ENCODE results near the gene CTXND2.
A peak's percentile ranks its signal among the peaks of the same experiment; 100 is the strongest.
"Not testable (repeated sequence)": the region's sequence is repeated elsewhere in the genome, so short reads cannot be mapped to it uniquely, and the experiment has no call there.

Gene CTXND2

DNA sequence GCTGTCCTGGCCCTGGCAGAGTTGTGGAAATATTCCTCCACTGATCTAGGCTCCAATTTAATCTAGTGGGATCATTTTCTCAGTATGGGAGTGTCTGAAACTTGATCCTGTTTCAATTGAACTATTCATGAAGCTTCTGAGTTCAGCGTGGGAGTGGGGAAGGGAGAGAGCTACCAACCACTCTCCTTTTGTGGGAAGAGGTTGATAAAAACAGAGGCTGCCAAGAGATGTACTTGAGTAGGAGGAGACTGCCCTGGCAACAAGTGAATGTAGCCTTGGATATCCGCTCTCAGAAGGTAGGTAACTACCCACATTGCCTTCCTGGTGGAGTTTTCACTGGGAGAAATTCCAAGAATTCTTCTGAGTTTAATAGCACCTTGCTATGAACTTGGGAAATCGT lies at the start of gene CTXND2:
Gene CTXND2 (plus strand): TSS at position 119 of the 400 bp plus-strand sequence. CDS start 25,179 bp downstream, outside the sequence.
- H3K4me3 ChIP-seq (ENCODE audit: low read length), result no peak within 1 kb of the TSS
- TF ChIP-seq ZNF274 (IDR thresholded peaks at IDR 0.05; ENCODE audit: low read depth, low read length), result no peak

GRCh38 chr1:150840850-150841249 lies 46.1 kb upstream of the CTXND2 start:
- not testable (repeated sequence) for H3K4me3 ChIP-seq (ENCODE audit: low read length)

- TF ChIP-seq ZNF274 (IDR thresholded peaks at IDR 0.05; ENCODE audit: low read depth, low read length), result no peak
- no peak overlapping the region for H3K4me3 ChIP-seq (ENCODE audit: low read length)
Observed at GRCh38 chr1:150841626-150842025, 45.3 kb upstream of the CTXND2 start.

DNA sequence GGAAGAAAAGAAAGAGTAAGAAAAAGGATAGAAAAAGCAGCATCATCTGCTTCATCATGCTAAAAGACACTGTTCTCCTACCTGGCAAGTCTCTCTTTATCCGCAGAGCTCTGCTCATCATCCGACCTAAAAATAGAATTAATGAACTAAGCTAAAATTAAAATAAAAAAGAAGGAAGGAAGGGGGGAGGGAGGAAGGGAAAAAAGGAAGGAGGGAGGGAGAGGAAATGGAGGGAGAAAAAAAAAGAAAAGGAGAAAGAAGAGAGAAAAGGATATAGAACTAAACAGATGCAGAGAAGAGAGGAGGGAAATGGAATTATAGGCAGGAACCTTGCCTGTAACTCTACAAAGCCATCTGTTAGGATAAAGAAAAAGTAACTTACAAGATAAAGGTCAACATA lies 44.6 kb upstream of the CTXND2 start:
- TF ChIP-seq ZNF274 (IDR thresholded peaks at IDR 0.05; ENCODE audit: low read depth, low read length), result no peak
- H3K4me3 ChIP-seq (ENCODE audit: low read length), result no peak overlapping the region

DNA sequence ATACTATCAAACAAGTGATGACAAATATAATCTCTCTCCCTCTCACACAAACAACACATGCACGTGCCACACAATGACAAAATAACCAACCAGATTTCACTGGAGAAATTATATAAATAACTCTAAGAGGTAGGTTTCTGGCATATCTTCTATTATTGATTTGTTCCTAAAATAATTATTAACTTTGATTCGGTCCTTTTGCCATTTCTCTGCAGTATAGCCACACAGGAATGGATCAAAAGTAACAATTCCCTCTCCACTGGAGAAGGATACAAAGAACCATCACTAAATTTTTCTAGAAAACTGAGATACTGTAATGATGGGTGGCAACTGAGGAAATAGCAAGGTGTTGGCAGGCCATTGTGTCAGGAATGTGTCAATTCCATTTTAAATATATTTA lies 44.0 kb upstream of the CTXND2 start:
- TF ChIP-seq ZNF274 (IDR thresholded peaks at IDR 0.05; ENCODE audit: low read depth, low read length), result no peak
- H3K4me3 ChIP-seq (ENCODE audit: low read length), result no peak overlapping the region

GRCh38 chr1:150843474-150843873 lies 43.5 kb upstream of the CTXND2 start:
- H3K4me3 ChIP-seq (ENCODE audit: low read length), result no peak overlapping the region
- TF ChIP-seq ZNF274 (IDR thresholded peaks at IDR 0.05; ENCODE audit: low read depth, low read length), result no peak

GRCh38 chr1:150846473-150847146 lies 40.3 kb upstream of the CTXND2 start:
- no peak overlapping the region for H3K4me3 ChIP-seq (ENCODE audit: low read length)
- TF ChIP-seq ZNF274 (IDR thresholded peaks at IDR 0.05; ENCODE audit: low read depth, low read length), result no peak

- not testable (repeated sequence) for H3K4me3 ChIP-seq (ENCODE audit: low read length)
Observed at GRCh38 chr1:150850801-150851362, 36.1 kb upstream of the CTXND2 start.

DNA sequence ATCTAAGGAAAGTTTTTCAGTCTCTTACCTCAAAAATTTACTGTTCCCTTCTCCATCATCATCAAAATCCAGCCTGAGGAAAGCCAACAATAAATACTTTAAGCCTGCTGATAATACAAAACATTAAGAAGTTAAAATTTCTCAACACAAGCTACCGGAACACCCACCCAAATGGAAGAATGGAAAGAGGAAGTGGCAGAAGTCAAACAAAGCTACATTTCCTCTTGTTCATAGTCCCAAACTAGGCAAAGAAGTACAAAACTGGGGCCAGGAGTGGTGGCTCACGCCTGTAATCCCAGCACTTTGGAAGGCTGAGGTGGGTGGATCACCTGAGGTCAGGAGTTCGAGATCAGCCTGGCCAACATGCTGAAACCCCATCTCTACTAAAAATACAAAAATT lies 34.2 kb upstream of the CTXND2 start:
- not testable (repeated sequence) for H3K4me3 ChIP-seq (ENCODE audit: low read length)

DNA sequence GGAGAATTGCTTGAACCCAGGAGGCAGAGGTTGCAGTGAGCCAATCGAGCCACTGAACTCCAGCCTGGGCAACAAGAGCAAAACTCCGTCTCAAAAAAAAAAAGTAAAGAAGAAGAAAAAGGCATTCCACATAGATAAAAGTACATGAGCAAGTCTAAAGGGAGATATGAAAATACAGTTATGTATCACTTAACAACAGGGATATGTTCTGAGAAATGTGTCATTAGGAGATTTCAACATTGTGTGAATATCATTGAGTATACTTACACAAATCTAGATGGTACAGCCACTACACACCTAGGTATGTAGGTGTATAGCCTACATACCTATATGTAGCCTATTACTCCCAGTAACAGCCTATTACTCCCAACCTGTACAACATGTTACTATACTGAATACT lies 23.2 kb upstream of the CTXND2 start:
- H3K4me3 ChIP-seq (ENCODE audit: low read length), result no peak overlapping the region
- no peak for TF ChIP-seq ZNF274 (IDR thresholded peaks at IDR 0.05; ENCODE audit: low read depth, low read length)

GRCh38 chr1:150864200-150864599 lies 22.7 kb upstream of the CTXND2 start:
- not testable (repeated sequence) for H3K4me3 ChIP-seq (ENCODE audit: low read length)

GRCh38 chr1:150869683-150870082 lies 17.3 kb upstream of the CTXND2 start:
- no peak overlapping the region for H3K4me3 ChIP-seq (ENCODE audit: low read length)
- no peak for TF ChIP-seq ZNF274 (IDR thresholded peaks at IDR 0.05; ENCODE audit: low read depth, low read length)

GRCh38 chr1:150872572-150872971 lies 14.4 kb upstream of the CTXND2 start:
- no peak overlapping the region for H3K4me3 ChIP-seq (ENCODE audit: low read length)
- TF ChIP-seq ZNF274 (IDR thresholded peaks at IDR 0.05; ENCODE audit: low read depth, low read length), result no peak

DNA sequence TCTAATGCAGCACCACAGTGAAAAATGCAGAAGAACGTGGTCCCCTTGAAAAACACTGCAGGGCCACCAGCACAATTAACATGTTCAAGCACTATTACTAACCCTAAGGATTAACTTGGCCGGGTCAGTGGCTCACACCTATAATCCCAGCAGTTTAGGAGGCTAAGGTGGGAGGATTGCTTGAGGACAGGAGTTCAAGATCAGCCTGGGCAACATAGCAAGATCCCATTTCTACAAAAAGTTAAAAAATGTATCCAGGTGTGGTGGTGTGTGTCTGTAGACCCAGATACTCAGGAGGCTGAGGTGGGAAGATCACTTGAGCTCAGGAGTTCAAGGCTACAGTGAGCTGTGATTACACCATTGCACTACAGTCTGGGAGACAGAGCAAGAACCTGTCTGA lies 13.4 kb upstream of the CTXND2 start:
- H3K4me3 ChIP-seq (ENCODE audit: low read length), result no peak overlapping the region
- no peak for TF ChIP-seq ZNF274 (IDR thresholded peaks at IDR 0.05; ENCODE audit: low read depth, low read length)

DNA sequence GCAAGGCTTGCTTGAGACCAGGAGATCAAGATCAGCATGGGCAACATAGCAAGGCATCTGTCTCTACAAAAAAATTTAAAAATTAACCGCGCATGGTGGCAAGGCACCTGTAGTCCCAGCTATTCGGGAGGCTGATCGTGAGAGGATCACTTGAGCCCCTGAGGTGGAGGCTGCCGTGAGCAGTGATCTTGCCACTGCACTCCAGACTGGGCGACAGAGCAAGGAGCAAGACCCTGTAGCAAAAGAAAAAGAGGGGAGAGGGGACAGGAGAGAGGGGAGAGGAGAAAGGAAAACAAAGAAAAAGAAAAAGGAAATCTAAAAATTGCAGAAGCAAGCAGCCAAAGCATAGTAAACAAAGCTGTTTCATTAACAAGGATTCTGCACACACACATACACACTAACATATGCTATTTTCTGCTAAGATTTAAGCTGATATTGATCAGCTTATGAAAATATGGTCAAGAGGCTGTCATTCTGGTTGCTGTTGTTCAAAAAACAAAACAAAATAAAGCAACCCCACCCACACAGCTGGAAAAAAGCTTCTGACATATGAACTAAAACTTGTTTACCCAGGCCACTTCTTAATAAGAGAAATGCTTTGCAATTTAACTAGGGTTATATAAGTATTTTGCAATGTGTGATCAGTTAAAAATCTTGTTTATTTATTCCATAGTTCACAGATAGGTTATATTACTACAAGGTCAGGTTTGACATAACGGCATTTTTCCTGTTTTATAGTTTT lies 12.3 kb upstream of the CTXND2 start:
- peak overlapping the region; percentile 88 for H3K4me3 ChIP-seq (ENCODE audit: low read length)
- no peak for TF ChIP-seq ZNF274 (IDR thresholded peaks at IDR 0.05; ENCODE audit: low read depth, low read length)
